HEK293T (cell line): ENCODE data around the gene CC2D2A.

Experiments used
- ARNT ChIP-seq: fragments of 450-650 bp; IDR thresholded peaks from 2 replicates; pipeline ENCODE4 v1.6.1; 2017; ENCODE audit warnings: mild to moderate bottlenecking
- BHLHE40 ChIP-seq: fragments of 450-650 bp; IDR thresholded peaks from 2 replicates; pipeline ENCODE4 v1.6.1; 2016; ENCODE audit warnings: mild to moderate bottlenecking, moderate library complexity, borderline replicate concordance
- ELF4 ChIP-seq: fragments of 450-650 bp; IDR thresholded peaks from 2 replicates; pipeline ENCODE4 v1.6.1; 2017; ENCODE audit warnings: antibody characterized with exemption
- FOXK2 ChIP-seq: fragments of 450-650 bp; IDR thresholded peaks from 2 replicates; pipeline ENCODE4 v1.6.1; 2016; ENCODE audit warnings: mild to moderate bottlenecking
- NFRKB ChIP-seq: fragments of 450-650 bp; IDR thresholded peaks from 2 replicates; pipeline ENCODE4 v1.6.1; 2016; ENCODE audit warnings: mild to moderate bottlenecking, moderate library complexity
- SP1 ChIP-seq: fragments of 450-650 bp; IDR thresholded peaks from 2 replicates; pipeline ENCODE4 v1.6.1; 2017

DNA sequence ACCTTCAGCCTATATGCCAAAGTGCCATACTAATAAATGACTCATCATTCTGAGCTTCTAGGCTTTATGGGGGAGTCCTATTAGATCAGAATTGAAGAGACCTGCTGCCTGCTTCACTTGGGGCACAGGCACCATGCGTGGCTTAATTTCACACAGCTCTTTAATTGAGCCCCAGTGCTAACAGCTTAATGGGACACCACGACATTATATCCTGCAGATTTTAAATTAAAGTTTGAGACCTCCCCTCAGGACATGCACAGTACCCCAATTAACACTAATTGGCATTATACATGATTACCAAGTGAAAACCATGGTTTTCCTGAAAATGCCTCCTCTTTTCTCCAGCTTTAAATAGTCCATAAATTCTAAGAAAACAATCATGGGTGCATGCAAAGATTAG, 35.0 kb upstream of the CC2D2A start:
- TF ChIP-seq ARNT, result no peak
- no peak for TF ChIP-seq BHLHE40
- no peak for TF ChIP-seq ELF4
- no peak for TF ChIP-seq FOXK2
- no peak for TF ChIP-seq NFRKB
- no peak for TF ChIP-seq SP1
